Activated T-cell treated with anti-CD3 and anti-CD28 coated beads, Interleukin-2, amount 50 U/mL, for 48 hours (primary cell): Measurements from ENCODE around the gene TMEM89.

ENCODE experiments used
- DNase-seq, 2 experiments: peaks; one replicate each; pipeline ENCODE4 v3.0.0-alpha.2; 2020

TMEM89 gene

DNA sequence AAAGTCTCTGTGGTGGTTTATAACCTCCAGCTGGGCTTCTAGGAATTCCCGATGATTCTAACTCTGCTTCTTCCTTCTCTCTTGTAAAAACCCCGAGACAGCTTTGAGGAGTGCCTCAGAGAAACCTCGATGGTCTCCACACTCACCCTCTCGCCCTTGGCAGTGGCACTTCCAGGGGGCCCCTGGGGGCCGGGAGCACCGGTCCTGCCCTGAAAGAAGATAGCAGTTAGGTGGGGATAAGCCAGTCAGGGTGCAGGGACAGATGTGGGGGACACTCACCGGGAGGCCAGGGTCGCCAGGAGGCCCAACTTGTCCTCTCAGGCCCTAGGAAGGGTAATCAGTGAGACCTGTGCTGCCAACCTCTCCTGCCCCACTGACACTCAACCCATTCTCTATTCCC is 36.2 kb downstream of the TMEM89 start:
- DNase-seq, result no peak

DNA sequence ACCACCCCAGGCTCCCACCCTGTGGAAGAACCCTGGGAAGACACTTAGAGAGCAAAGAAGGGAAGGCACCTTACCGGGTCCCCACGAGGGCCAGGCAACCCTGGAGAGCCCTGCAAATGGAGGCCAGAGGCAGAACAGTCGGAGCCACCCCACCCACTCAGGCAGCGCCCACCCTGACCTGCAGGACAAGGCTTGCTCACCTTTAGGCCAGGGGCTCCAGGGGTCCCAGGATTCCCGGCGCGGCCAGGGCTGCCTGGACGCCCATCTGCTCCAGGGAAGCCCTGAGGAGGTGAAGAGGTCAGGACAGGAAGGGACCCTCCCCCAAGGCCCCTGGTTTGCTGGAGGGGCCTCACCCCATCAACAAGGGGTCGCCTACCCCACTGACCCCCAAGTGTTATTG is 36.7 kb downstream of the TMEM89 start:
- DNase-seq, result no peak

DNA sequence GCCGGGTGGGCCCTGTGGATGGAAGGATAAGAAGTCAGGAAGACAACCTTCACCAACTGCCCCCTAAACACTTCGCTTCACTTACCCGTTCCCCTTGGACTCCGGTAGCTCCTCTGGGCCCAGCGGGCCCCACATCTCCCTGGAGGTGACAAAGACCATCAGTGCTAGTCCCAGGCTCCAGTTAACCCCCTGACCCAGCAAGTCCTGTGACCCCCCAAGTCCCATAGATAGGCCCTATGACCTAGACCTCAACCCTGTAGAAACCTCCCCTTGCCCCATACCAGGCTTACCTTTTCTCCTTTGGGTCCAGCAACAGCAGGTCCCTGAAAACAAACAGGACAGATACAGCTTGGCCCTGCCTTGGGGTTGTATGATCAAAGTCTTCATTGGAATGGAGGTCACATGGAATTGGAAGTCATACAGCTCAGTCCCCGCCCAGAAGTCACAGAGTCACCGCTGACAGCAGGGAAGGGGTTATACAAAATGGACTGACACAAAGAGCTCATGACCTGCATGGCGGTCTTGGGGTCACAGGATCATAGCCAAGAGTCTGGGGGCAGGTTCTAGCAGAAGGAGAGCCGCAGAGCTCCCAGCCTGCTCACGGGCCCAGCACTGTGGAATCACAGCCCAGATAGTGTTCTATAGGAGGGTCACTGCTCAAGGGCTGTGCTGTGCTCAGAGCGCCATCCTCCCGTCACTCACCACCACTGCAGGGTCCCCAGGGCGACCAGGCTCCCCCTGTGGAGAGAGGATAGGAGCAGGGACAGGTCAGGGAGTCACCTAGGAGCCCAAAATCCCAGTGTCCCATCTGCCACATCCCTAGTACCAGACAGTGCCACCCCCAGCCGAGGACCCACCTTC is 39.7 kb downstream of the TMEM89 start:
- no peak for DNase-seq

DNA sequence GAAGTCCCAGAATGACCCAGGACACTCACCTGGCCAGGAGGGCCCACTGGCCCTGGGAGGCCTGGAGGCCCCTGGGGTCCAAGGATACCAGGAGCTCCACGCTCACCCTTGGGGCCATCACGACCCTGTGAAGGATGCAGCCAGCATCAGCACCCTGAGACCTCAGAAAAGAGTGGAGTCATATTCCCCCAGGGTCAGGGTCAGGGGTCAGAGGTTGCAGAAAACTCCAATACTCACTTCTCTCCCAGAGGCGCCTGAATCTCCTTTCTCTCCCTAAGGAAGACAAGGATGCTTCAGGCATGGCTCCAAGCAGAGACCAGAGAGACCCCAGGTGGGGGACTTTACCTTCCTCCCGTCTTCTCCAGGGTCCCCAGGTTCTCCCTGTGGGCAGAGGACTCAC is 44.9 kb downstream of the TMEM89 start:
- DNase-seq, result no peak

DNA sequence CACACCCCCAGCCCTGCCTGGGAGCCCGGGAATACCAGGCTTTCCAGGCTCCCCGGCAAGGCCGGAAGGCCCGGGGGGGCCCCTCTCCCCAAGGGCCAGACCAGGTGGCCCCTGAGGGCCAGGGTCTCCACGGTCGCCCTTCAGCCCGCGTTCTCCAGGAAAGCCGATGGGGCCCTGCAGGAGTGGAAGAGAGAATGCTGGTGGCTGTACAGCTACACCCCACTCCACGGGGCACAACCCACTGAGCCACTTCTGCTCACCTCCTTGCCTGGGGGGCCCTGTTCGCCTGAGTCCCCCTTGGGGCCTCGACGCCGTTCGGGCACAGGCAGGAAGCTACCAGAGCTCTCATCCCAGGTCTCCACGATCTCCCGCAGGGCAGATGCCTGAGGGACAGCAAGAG is 46.2 kb downstream of the TMEM89 start:
- no peak for DNase-seq

DNA sequence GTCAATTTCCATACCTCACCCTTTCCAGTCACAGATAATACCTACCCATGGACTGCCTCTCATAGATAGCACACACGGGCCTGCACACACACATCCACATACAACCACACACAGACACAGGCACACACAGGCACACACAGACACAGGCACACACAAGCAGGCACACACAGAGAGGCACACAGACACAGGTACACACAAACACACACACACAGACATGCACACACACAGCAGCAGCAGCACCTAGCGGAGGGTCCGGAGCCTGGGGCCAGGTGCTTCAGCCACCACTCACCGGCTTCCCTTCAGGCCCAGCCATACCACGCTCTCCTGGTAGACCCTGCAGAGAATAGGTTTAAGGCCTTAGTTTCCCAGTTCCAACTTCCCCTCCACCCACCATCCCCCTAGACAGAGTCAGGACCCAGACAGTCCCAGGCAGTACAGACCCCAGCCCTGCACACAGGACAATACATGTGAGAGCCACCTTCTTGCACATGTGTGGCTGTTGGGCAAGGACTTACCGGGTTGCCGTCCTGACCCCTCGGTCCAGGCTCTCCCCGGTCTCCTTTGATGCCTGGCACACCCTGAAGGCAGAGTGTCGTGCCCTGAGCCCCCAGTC is 47.5 kb downstream of the TMEM89 start:
- DNase-seq, result no peak

DNA sequence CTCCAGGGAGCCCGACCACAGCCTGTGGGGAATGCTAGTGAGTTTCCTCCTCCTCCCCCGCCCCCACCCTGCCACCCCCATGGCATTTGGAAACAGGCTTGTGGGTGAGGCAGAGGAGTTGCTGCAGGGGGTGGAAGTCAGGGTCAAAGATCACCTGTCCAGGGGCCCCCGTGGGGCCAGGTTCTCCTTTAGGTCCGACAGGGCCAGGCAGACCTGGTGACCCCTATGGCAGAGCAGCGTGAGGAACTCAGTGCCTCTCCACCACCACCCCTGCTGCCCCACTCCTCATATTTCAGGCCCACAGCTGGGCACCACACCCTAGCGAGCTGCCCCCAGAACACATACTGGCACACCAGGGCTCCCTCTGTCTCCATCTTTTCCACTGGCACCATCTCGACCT is 49.1 kb downstream of the TMEM89 start:
- DNase-seq, result no peak

DNA sequence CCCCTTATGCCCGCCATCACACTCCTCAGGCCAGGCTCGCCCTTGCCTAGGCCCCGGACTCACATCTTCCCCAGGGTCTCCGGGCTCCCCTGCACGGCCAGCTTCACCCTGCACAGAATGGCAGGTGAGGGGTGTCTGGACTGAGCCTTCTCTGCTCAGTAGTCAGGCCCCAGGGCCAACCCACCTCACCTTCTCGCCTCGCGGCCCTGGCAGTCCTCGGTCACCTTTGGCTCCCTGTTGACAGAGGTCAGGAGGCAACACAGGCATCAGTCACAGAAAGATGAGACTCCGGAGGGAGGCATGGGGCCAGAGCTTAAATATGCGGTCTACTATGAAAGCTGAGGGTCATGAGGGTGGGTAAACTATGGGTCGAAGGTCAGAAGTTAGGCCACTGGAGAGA is 49.6 kb downstream of the TMEM89 start:
- no peak for DNase-seq
